Esophagus squamous epithelium (tissue), 4 donors: ENCODE results near the gene GABPB2.

ENCODE experiments used
- POLR2A ChIP-seq, 4 donors: fragments of 450-650 bp; IDR thresholded peaks; one replicate each; pipeline ENCODE4 v1.6.1; 2017; ENCODE audit warnings: antibody characterized with exemption in 4 of 4, mild to moderate bottlenecking in 4 of 4, moderate library complexity in 3 of 4
- TF ChIP-seq, protein P1 (sequence below), 6 experiments: fragments of 450-650 bp in 4 of 6; fragments of 200-600 bp in 2 of 6; sonication (generic) in 2 of 6; IDR thresholded peaks; one replicate each; pipeline ENCODE4 v1.5.1; 2016 to 2019; ENCODE audit warnings: antibody characterized with exemption in 6 of 6, mild to moderate bottlenecking in 4 of 6, moderate library complexity in 4 of 6

DNA sequence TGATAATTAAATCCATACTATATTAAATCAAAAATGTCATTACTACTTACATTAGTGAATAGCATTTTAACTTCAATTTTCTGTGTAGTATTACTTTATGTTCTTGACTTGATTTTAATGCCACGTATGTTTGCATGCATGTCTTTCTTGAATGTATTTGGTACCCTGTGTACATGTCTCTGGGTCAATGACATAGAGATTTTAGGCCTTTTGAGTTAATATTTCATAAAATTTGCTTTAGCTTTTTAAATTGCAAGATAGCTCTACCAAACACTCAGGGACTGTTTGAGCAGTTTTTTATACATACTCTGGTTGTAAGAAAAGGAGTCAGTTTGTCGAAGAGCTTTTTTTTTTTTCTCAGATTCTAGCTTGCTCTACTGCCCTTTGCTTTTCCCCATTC is 8.9 kb upstream of the GABPB2 start:
- TF ChIP-seq, protein P1, sequence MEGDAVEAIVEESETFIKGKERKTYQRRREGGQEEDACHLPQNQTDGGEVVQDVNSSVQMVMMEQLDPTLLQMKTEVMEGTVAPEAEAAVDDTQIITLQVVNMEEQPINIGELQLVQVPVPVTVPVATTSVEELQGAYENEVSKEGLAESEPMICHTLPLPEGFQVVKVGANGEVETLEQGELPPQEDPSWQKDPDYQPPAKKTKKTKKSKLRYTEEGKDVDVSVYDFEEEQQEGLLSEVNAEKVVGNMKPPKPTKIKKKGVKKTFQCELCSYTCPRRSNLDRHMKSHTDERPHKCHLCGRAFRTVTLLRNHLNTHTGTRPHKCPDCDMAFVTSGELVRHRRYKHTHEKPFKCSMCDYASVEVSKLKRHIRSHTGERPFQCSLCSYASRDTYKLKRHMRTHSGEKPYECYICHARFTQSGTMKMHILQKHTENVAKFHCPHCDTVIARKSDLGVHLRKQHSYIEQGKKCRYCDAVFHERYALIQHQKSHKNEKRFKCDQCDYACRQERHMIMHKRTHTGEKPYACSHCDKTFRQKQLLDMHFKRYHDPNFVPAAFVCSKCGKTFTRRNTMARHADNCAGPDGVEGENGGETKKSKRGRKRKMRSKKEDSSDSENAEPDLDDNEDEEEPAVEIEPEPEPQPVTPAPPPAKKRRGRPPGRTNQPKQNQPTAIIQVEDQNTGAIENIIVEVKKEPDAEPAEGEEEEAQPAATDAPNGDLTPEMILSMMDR (IDR thresholded peaks at IDR 0.05) = no peak
- TF ChIP-seq POLR2A (IDR thresholded peaks at IDR 0.05) = no peak
